NCI-H1092 (cell line): ENCODE results near the gene GDPD4.
A peak's percentile ranks its signal among the peaks of the same experiment; 100 is the strongest.

ENCODE experiments used
- DNase-seq: peaks from one replicate; lab custom pipeline; 2025; lab: John Stamatoyannopoulos, UW

GDPD4 gene

GRCh38 chr11:77173494-77173893, 128.0 kb downstream of the GDPD4 start:
- DNase-seq: no peak

GRCh38 chr11:77172666-77172982, 128.9 kb downstream of the GDPD4 start:
- peak; percentile 58 for DNase-seq

- no peak for DNase-seq
These were observed 129.4 kb downstream of the GDPD4 start for GRCh38 chr11:77171885-77172665.

GRCh38 chr11:77171254-77171653, 130.2 kb downstream of the GDPD4 start:
- DNase-seq: no peak

DNA sequence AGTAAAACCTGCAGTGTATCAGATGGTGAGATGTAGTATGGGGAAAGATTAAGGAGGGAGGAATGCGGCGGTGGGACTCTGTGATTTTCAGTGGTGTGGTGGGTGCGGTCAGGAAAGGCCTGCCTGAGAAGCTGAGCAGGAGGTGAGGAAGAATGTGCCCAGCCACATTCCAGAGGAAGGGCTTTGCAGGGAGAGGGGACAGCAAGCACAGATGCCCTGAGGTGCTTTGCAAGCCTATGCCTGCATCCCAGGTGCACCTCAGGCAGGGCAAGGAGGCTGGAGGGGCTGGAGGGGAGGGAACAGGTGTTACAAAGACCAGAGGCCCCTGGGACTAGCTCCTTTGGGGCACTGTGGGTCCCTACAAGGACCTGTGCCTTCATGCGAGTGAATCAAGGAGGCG, 131.4 kb downstream of the GDPD4 start:
- no peak for DNase-seq

GRCh38 chr11:77167791-77168190, 133.7 kb downstream of the GDPD4 start:
- no peak for DNase-seq

GRCh38 chr11:77167111-77167626, 134.3 kb downstream of the GDPD4 start:
- DNase-seq: no peak
